Measurements from ENCODE around the gene ZNF70.

Gene ZNF70

DNA sequence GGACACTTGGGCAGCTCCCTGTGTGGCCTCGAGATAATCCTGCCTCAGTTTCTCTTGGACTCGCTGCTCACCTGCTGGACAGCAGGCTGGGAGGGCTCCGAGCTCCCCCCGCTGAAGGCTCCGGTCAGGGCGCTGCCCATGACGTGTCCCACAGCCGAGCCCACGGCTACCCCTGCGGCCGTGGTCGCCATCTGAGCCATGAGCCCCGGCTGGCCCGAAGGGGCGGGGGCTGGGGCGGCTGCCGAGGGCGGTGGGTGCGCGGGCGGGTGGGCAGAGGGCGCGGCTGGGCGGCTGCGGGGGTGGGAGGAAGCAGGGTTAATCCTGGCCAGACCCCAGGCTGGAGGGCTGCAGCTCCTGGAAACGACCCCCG is 16.4 kb upstream of the ZNF70 start:
- H3K9me2 ChIP-seq (replicated peaks; ENCODE audit: control insufficient read depth, low read length), result no peaks in the 10 kb centered on the region
- H3F3A ChIP-seq (ENCODE audit: control insufficient read depth, insufficient read depth), result no peaks in the 10 kb centered on the region
- H3K79me2 ChIP-seq (ENCODE audit: control insufficient read depth, low read length), result peaks cover 46% of the 10 kb centered on the region
- no peaks in the 10 kb centered on the region for H3K27me3 ChIP-seq (ENCODE audit: control insufficient read depth, low read length)
- no peaks in the 10 kb centered on the region for H3K9me3 ChIP-seq (ENCODE audit: control insufficient read depth, insufficient read depth, low read length)
- peaks cover 6% of the 10 kb centered on the region; the same call in 1 of the 2 replicates for H4K20me1 ChIP-seq (ENCODE audit: control insufficient read depth, insufficient read depth, low read depth, low read length)
- H3K4me3 ChIP-seq (ENCODE audit: low read length), result peak overlapping the region; percentile 97
- peak overlapping the region; percentile 92 for H3K4me2 ChIP-seq (ENCODE audit: low read length)
- peaks cover 83% of the 10 kb centered on the region for H3K4me1 ChIP-seq (ENCODE audit: control insufficient read depth, low read length)
- peaks cover 44% of the 10 kb centered on the region for H3K36me3 ChIP-seq (ENCODE audit: control insufficient read depth, low read length)
- TF ChIP-seq EZH2phosphoT487 (IDR thresholded peaks at IDR 0.05; ENCODE audit: borderline replicate concordance, low read length), result no peak
- TF ChIP-seq, protein P1, sequence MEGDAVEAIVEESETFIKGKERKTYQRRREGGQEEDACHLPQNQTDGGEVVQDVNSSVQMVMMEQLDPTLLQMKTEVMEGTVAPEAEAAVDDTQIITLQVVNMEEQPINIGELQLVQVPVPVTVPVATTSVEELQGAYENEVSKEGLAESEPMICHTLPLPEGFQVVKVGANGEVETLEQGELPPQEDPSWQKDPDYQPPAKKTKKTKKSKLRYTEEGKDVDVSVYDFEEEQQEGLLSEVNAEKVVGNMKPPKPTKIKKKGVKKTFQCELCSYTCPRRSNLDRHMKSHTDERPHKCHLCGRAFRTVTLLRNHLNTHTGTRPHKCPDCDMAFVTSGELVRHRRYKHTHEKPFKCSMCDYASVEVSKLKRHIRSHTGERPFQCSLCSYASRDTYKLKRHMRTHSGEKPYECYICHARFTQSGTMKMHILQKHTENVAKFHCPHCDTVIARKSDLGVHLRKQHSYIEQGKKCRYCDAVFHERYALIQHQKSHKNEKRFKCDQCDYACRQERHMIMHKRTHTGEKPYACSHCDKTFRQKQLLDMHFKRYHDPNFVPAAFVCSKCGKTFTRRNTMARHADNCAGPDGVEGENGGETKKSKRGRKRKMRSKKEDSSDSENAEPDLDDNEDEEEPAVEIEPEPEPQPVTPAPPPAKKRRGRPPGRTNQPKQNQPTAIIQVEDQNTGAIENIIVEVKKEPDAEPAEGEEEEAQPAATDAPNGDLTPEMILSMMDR (IDR thresholded peaks at IDR 0.05; ENCODE audit: low read depth, low read length, poor library complexity, severe bottlenecking), result no peak
- peak overlapping the region; percentile 68 for H3K27ac ChIP-seq (ENCODE audit: low read depth, low read length)

DNA sequence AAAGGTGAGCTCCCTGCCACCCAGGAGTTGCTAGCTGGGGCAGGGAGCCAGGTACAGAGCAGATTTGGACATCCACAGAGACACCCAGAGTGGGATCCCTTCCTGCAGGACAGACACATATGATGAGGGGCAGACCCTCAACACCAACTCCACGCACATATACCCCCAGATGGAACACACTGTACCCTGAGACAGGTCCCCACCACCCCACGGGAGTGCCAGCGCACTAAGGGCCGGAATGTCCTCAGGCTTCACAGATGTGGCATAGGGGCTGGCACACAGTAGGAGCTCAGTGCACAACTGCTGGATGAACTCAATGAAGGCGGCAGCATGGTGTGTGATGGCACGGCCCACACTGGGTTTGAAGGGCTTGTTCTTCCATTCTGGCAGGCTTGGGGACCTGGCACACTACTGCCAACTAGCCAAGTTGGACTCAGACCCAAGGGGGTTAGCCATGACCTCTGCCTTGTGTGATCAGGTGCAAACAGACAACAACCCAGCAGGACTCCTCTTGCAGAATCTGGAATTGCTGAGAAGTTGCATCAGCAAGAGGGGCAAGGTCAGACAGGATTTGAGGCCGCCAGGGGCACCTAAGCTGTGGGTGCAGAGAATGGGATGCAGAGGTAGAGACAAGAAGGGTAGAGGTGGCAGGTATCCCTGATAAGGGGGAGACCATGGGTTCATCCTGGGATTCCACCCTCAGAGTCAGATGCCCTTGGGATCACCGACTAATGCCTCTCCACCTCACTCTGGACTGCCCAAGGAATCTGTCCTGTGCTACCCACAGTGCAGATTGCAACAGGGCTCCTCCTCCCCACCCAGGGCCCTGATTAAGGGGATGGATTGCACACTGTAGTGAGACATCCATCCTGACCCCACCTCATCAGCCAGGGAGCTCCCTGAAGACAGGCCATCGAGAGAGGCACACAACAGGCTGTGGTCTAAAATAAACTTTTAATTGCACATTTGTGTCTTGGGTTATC is 14.3 kb upstream of the ZNF70 start:
- H3K4me2 ChIP-seq (ENCODE audit: low read length), result peak overlapping the region; percentile 92
- H3K27me3 ChIP-seq (ENCODE audit: control insufficient read depth, low read length), result no peaks in the 10 kb centered on the region
- H3K4me3 ChIP-seq (ENCODE audit: low read length), result peak overlapping the region; percentile 66
- peaks cover 6% of the 10 kb centered on the region; the same call in 1 of the 2 replicates for H4K20me1 ChIP-seq (ENCODE audit: control insufficient read depth, insufficient read depth, low read depth, low read length)
- H3K36me3 ChIP-seq (ENCODE audit: control insufficient read depth, low read length), result peaks cover 44% of the 10 kb centered on the region
- no peak overlapping the region for H3K27ac ChIP-seq (ENCODE audit: low read depth, low read length)
- peaks cover 46% of the 10 kb centered on the region for H3K79me2 ChIP-seq (ENCODE audit: control insufficient read depth, low read length)
- TF ChIP-seq, protein P1 (IDR thresholded peaks at IDR 0.05; ENCODE audit: low read depth, low read length, poor library complexity, severe bottlenecking), result no peak
- TF ChIP-seq EZH2phosphoT487 (IDR thresholded peaks at IDR 0.05; ENCODE audit: borderline replicate concordance, low read length), result no peak
- H3F3A ChIP-seq (ENCODE audit: control insufficient read depth, insufficient read depth), result no peaks in the 10 kb centered on the region
- H3K9me3 ChIP-seq (ENCODE audit: control insufficient read depth, insufficient read depth, low read length), result no peaks in the 10 kb centered on the region
- H3K9me2 ChIP-seq (replicated peaks; ENCODE audit: control insufficient read depth, low read length), result no peaks in the 10 kb centered on the region
- peaks cover 64% of the 10 kb centered on the region for H3K4me1 ChIP-seq (ENCODE audit: control insufficient read depth, low read length)

DNA sequence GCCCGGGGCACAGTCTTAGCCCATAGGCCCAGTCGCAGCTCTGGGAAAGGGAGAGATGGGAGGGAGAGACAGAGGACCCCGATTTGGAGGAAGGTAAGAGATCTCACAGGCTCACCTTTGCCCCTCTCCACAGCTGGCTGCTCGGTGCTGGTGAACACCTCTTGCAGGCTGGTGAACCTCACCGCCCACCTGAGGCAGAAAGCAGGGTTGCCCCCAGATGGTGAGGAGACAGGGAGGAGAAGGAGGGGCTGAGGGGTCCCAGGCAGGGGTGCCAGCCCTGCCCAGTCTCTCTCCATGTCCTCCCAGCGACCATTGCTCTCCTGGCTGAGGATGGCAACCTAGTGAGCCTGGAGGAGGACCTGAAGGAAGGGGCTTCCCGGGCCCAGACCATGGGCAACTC is 13.0 kb upstream of the ZNF70 start:
- no peak for TF ChIP-seq EZH2phosphoT487 (IDR thresholded peaks at IDR 0.05; ENCODE audit: borderline replicate concordance, low read length)
- TF ChIP-seq, protein P1 (IDR thresholded peaks at IDR 0.05; ENCODE audit: low read depth, low read length, poor library complexity, severe bottlenecking), result no peak
- peak overlapping the region; percentile 66 for H3K4me3 ChIP-seq (ENCODE audit: low read length)
- H3K9me2 ChIP-seq (replicated peaks; ENCODE audit: control insufficient read depth, low read length), result no peaks in the 10 kb centered on the region
- H3K27ac ChIP-seq (ENCODE audit: low read depth, low read length), result peak overlapping the region; percentile 59
- peaks cover 6% of the 10 kb centered on the region; the same call in 1 of the 2 replicates for H4K20me1 ChIP-seq (ENCODE audit: control insufficient read depth, insufficient read depth, low read depth, low read length)
- H3K9me3 ChIP-seq (ENCODE audit: control insufficient read depth, insufficient read depth, low read length), result no peaks in the 10 kb centered on the region
- H3K36me3 ChIP-seq (ENCODE audit: control insufficient read depth, low read length), result peaks cover 44% of the 10 kb centered on the region
- H3F3A ChIP-seq (ENCODE audit: control insufficient read depth, insufficient read depth), result no peaks in the 10 kb centered on the region
- H3K79me2 ChIP-seq (ENCODE audit: control insufficient read depth, low read length), result peaks cover 46% of the 10 kb centered on the region
- no peaks in the 10 kb centered on the region for H3K27me3 ChIP-seq (ENCODE audit: control insufficient read depth, low read length)
- peak overlapping the region; percentile 92 for H3K4me2 ChIP-seq (ENCODE audit: low read length)
- peaks cover 53% of the 10 kb centered on the region for H3K4me1 ChIP-seq (ENCODE audit: control insufficient read depth, low read length)
